SK-N-SH (cell line): ENCODE measurements around the gene SPATA2.

Experiments
- NFIC ChIP-seq: IDR thresholded peaks from 2 replicates; pipeline ENCODE4 v1.4.0; 2012; ENCODE audit warnings: borderline replicate concordance
- TCF12 ChIP-seq: IDR thresholded peaks from 2 replicates; pipeline ENCODE4 v1.4.0; 2012
- TF ChIP-seq, protein P1 (sequence below): fragments of 200-600 bp; sonication (generic); IDR thresholded peaks from 2 replicates; pipeline ENCODE4 v1.6.1; 2017; ENCODE audit warnings: antibody characterized with exemption, mild to moderate bottlenecking, moderate library complexity

DNA sequence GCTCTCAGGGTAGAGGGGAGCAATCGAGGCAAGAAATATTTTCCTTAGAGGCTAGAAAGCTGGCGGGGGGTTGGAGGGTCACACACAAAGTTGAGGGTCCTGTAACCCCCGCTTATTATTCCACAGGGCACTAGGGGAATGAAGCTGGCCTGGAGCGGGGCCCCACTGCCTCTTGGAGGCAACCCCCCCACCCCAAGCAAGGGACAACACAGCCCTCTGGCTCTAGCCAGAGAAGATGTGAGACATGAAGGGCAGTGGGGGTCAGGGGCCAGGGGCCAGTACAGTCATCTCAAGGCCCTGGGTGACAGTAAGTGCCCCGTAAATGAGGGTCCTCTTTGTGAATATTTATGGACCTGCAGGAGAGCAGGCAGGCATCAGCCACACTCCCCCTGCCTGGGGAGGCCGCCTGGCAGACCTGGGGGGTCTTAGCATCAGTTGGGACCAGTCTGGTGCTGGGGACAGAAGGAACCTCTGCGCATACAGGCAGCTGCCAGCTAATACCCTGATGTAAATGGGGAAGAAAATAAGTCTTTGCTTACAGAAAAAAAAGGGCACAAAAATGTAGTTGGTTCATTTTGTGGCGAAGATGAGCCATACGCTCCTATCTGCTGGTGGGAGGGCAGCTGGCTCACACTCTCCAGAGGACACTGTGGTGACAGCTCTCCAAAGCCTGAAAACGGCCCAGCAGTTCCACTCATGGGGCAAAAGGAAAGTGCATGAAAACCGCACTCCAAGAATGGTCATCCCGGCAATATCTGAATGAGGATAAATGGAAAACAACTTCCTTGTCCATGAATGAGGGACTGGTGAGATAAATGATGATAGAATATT, 21.9 kb downstream of the SPATA2 start:
- TF ChIP-seq TCF12 (no peak), NFIC (no peak)
- TF ChIP-seq, protein P1, sequence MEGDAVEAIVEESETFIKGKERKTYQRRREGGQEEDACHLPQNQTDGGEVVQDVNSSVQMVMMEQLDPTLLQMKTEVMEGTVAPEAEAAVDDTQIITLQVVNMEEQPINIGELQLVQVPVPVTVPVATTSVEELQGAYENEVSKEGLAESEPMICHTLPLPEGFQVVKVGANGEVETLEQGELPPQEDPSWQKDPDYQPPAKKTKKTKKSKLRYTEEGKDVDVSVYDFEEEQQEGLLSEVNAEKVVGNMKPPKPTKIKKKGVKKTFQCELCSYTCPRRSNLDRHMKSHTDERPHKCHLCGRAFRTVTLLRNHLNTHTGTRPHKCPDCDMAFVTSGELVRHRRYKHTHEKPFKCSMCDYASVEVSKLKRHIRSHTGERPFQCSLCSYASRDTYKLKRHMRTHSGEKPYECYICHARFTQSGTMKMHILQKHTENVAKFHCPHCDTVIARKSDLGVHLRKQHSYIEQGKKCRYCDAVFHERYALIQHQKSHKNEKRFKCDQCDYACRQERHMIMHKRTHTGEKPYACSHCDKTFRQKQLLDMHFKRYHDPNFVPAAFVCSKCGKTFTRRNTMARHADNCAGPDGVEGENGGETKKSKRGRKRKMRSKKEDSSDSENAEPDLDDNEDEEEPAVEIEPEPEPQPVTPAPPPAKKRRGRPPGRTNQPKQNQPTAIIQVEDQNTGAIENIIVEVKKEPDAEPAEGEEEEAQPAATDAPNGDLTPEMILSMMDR, result no peak
